Activated CD4-positive, alpha-beta memory T cell treated with anti-CD3 and anti-CD28 coated beads, Interleukin-2, amount 10 ng/mL, durations not matched to agents 7 days and 5 days (primary cell): ENCODE results near the gene UBE2Q1. TPM values are rescaled to one million over a fixed set of nuclear protein-coding genes. Genes with fewer than 3 reads are reported as not detected.

Experiments
- CTCF ChIA-PET: fragments of 350-600 bp; sonication (Branson Sonifier 250); formaldehyde crosslinking; loops from one replicate; lab custom pipeline; 2021; ENCODE audit warnings: antibody characterized with exemption, inconsistent platforms; lab: Charles Lee
- POLR2A ChIA-PET: fragments of 350-600 bp; sonication (Branson Sonifier 250); formaldehyde crosslinking; loops from one replicate; lab custom pipeline; 2021; ENCODE audit warnings: antibody characterized with exemption; lab: Charles Lee
- DNase-seq: peaks from one replicate; pipeline ENCODE4 v3.0.0-alpha.2; 2020
- H3K27ac Mint-ChIP-seq: one replicate; pipeline ENCODE4 v1.8.0; 2021; ENCODE audit warnings: mild to moderate bottlenecking, mixed read lengths
- H3K27me3 Mint-ChIP-seq: one replicate; pipeline ENCODE4 v1.8.0; 2021; ENCODE audit warnings: mixed read lengths
- H3K36me3 Mint-ChIP-seq: one replicate; pipeline ENCODE4 v1.8.0; 2021; ENCODE audit warnings: low read depth, mixed read lengths
- H3K4me1 Mint-ChIP-seq: one replicate; pipeline ENCODE4 v1.8.0; 2021; ENCODE audit warnings: mixed read lengths
- H3K4me3 Mint-ChIP-seq: one replicate; pipeline ENCODE4 v1.8.0; 2021; ENCODE audit warnings: mild to moderate bottlenecking, mixed read lengths
- H3K9me3 Mint-ChIP-seq: one replicate; pipeline ENCODE4 v1.8.0; 2021; ENCODE audit warnings: mixed read lengths
- total RNA-seq, 2 experiments: library from RNA; stranded (reverse); gene quantifications; one replicate each; pipeline ENCODE4 v1.2.3, GENCODE V29; 2021

The UBE2Q1 gene
- total RNA-seq, 2 experiments from 2014 or later: 118 to 122 TPM

- Mint-ChIP-seq H3K9me3 (no peaks in the 10 kb centered on the region), H3K27me3 (peaks cover 5% of the 10 kb centered on the region), H3K27ac (no peak overlapping the region), H3K4me1 (peaks cover 3% of the 10 kb centered on the region), H3K4me3 (no peak overlapping the region), H3K36me3 (peaks cover 23% of the 10 kb centered on the region)
- DNase-seq: no peak
- ChIA-PET POLR2A (interaction anchor here (0.8 to 1.4 kb wide), 5 partner anchors 13 to 292 kb away, joined by 3 to 6 read pairs (median 3); no protein-coding TSS in a partner anchor), CTCF (no interaction called here)
Measured at GRCh38 chr1:154575147-154575927, 16.9 kb upstream of the UBE2Q1 start.

GRCh38 chr1:154574716-154575115 is 16.3 kb upstream of the UBE2Q1 start:
- ChIA-PET CTCF (interaction anchor here (2.3 kb wide), 1 partner anchor 15 kb away, joined by 16 read pairs; no protein-coding TSS in a partner anchor), POLR2A (interaction anchor here (0.8 to 1.4 kb wide), 5 partner anchors 14 to 293 kb away, joined by 3 to 6 read pairs (median 3); no protein-coding TSS in a partner anchor)
- peaks cover 3% of the 10 kb centered on the region for H3K4me1 Mint-ChIP-seq
- H3K9me3 Mint-ChIP-seq: no peaks in the 10 kb centered on the region
- peaks cover 8% of the 10 kb centered on the region for H3K27me3 Mint-ChIP-seq
- DNase-seq: no peak
- no peak overlapping the region for H3K4me3 Mint-ChIP-seq
- no peak overlapping the region for H3K27ac Mint-ChIP-seq
- peaks cover 18% of the 10 kb centered on the region for H3K36me3 Mint-ChIP-seq

GRCh38 chr1:154573168-154573510 is 14.7 kb upstream of the UBE2Q1 start:
- ChIA-PET POLR2A (interaction anchor here (1.4 kb wide), 1 partner anchor 19 kb away, joined by 3 read pairs; no protein-coding TSS in a partner anchor), CTCF (interaction anchor here (1.6 to 2.3 kb wide), 2 partner anchors 13 to 22 kb away, joined by 3 to 16 read pairs; no protein-coding TSS in a partner anchor)
- peaks cover 20% of the 10 kb centered on the region for H3K27me3 Mint-ChIP-seq
- H3K4me1 Mint-ChIP-seq: peaks cover 3% of the 10 kb centered on the region
- H3K4me3 Mint-ChIP-seq: no peak overlapping the region
- H3K9me3 Mint-ChIP-seq: no peaks in the 10 kb centered on the region
- H3K36me3 Mint-ChIP-seq: peaks cover 2% of the 10 kb centered on the region
- no peak for DNase-seq
- H3K27ac Mint-ChIP-seq: no peak overlapping the region

- CTCF ChIA-PET: interaction anchor here (1.6 to 2.3 kb wide), 2 partner anchors 13 to 22 kb away, joined by 3 to 16 read pairs; no protein-coding TSS in a partner anchor
- no peak overlapping the region for H3K27ac Mint-ChIP-seq
- POLR2A ChIA-PET: interaction anchor here (1.4 kb wide), 1 partner anchor 19 kb away, joined by 3 read pairs; no protein-coding TSS in a partner anchor
- H3K9me3 Mint-ChIP-seq: no peaks in the 10 kb centered on the region
- H3K4me3 Mint-ChIP-seq: no peak overlapping the region
- peaks cover 24% of the 10 kb centered on the region for H3K27me3 Mint-ChIP-seq
- peaks cover 4% of the 10 kb centered on the region for H3K4me1 Mint-ChIP-seq
- no peak for DNase-seq
- no peaks in the 10 kb centered on the region for H3K36me3 Mint-ChIP-seq
Measured at GRCh38 chr1:154572468-154573167, 14.2 kb upstream of the UBE2Q1 start.

- ChIA-PET POLR2A (no interaction called here), CTCF (no interaction called here)
- no peaks in the 10 kb centered on the region for H3K36me3 Mint-ChIP-seq
- DNase-seq: no peak
- no peaks in the 10 kb centered on the region for H3K9me3 Mint-ChIP-seq
- H3K27me3 Mint-ChIP-seq: peaks cover 30% of the 10 kb centered on the region
- no peak overlapping the region for H3K4me3 Mint-ChIP-seq
- H3K4me1 Mint-ChIP-seq: peaks cover 7% of the 10 kb centered on the region
- H3K27ac Mint-ChIP-seq: no peak overlapping the region
Measured at GRCh38 chr1:154571964-154572288, 13.5 kb upstream of the UBE2Q1 start.

GRCh38 chr1:154571244-154571963 is 12.9 kb upstream of the UBE2Q1 start:
- Mint-ChIP-seq H3K4me3 (no peak overlapping the region), H3K9me3 (no peaks in the 10 kb centered on the region), H3K27ac (no peak overlapping the region), H3K36me3 (no peaks in the 10 kb centered on the region), H3K4me1 (peaks cover 9% of the 10 kb centered on the region), H3K27me3 (peaks cover 35% of the 10 kb centered on the region)
- ChIA-PET POLR2A (no interaction called here), CTCF (no interaction called here)
- no peak for DNase-seq

GRCh38 chr1:154568157-154568815 is 9.8 kb upstream of the UBE2Q1 start:
- no peak overlapping the region for H3K27ac Mint-ChIP-seq
- H3K4me1 Mint-ChIP-seq: peaks cover 8% of the 10 kb centered on the region
- POLR2A ChIA-PET: interaction anchor here (1.1 to 1.5 kb wide), 2 partner anchors 10 to 368 kb away, joined by 3 to 6 read pairs; no protein-coding TSS in a partner anchor
- peaks cover 45% of the 10 kb centered on the region for H3K27me3 Mint-ChIP-seq
- H3K36me3 Mint-ChIP-seq: no peaks in the 10 kb centered on the region
- no peaks in the 10 kb centered on the region for H3K9me3 Mint-ChIP-seq
- no peak for DNase-seq
- no peak overlapping the region for H3K4me3 Mint-ChIP-seq
- CTCF ChIA-PET: interaction anchor here (1.0 to 1.4 kb wide), 2 partner anchors 9 to 180 kb away, joined by 3 to 10 read pairs; no protein-coding TSS in a partner anchor

- peak; percentile 76 for DNase-seq
- ChIA-PET CTCF (interaction anchor here (1.0 to 1.4 kb wide), 3 partner anchors 8 to 494 kb away, joined by 3 to 10 read pairs (median 3); no protein-coding TSS in a partner anchor), POLR2A (interaction anchor here (0.7 to 1.5 kb wide), 3 partner anchors 10 to 369 kb away, joined by 3 to 6 read pairs (median 3); no protein-coding TSS in a partner anchor)
- no peak within 1 kb of the TSS for H3K4me3 Mint-ChIP-seq
- no peaks in the 10 kb centered on the region for H3K9me3 Mint-ChIP-seq
- no peak within 1 kb of the TSS for H3K27ac Mint-ChIP-seq
- H3K4me1 Mint-ChIP-seq: peaks cover 6% of the 10 kb centered on the region
- no peaks in the 10 kb centered on the region for H3K36me3 Mint-ChIP-seq
- H3K27me3 Mint-ChIP-seq: peaks cover 43% of the 10 kb centered on the region
Measured at GRCh38 chr1:154567386-154568156, 9.1 kb upstream of the UBE2Q1 start, which contains the start of gene CHRNB2. Gene CHRNB2 (plus strand): TSS chr1:154567778. CDS start chr1:154568045, 267 bp downstream.

- Mint-ChIP-seq H3K27me3 (peaks cover 43% of the 10 kb centered on the region), H3K36me3 (no peaks in the 10 kb centered on the region), H3K4me3 (no peak overlapping the region), H3K27ac (no peak overlapping the region), H3K9me3 (no peaks in the 10 kb centered on the region), H3K4me1 (peaks cover 6% of the 10 kb centered on the region)
- no peak for DNase-seq
- ChIA-PET POLR2A (interaction anchor here (1.1 kb wide), 1 partner anchor 14 kb away, joined by 3 read pairs; no protein-coding TSS in a partner anchor), CTCF (no interaction called here)
Measured at GRCh38 chr1:154565876-154566275, 7.4 kb upstream of the UBE2Q1 start.

GRCh38 chr1:154559466-154560044 is 1.1 kb upstream of the UBE2Q1 start:
- peaks cover 32% of the 10 kb centered on the region for H3K36me3 Mint-ChIP-seq
- H3K27me3 Mint-ChIP-seq: no peaks in the 10 kb centered on the region
- CTCF ChIA-PET: interaction anchor here (0.6 to 2.5 kb wide), 61 partner anchors 8 to 526 kb away, joined by 3 to 19 read pairs (median 4); partner anchors contain the start of genes ADAM15, CHRNB2, FLAD1 and KCNN3
- peaks cover 43% of the 10 kb centered on the region for H3K4me1 Mint-ChIP-seq
- H3K27ac Mint-ChIP-seq: peak overlapping the region; percentile 81
- H3K9me3 Mint-ChIP-seq: no peaks in the 10 kb centered on the region
- H3K4me3 Mint-ChIP-seq: peak overlapping the region; percentile 77
- DNase-seq: peak; percentile 86
- POLR2A ChIA-PET: interaction anchor here (0.7 to 1.9 kb wide), 8 partner anchors 15 to 378 kb away, joined by 3 to 7 read pairs (median 4); partner anchors contain the start of gene PMVK
